Glutamatergic neuron (in vitro differentiated cells): Measurements from ENCODE around the gene RABEP2. TPM values are rescaled to one million over a fixed set of nuclear protein-coding genes. Genes with fewer than 3 reads are reported as not detected.
"Not testable (repeated sequence)": the region's sequence is repeated elsewhere in the genome, so short reads cannot be mapped to it uniquely, and the experiment has no call there.

Source experiments
- DNase-seq: peaks from one replicate; pipeline ENCODE4 v3.0.0; 2022
- H3K27ac Mint-ChIP-seq: one replicate; pipeline ENCODE4 v1.8.0; 2020; ENCODE audit warnings: mild to moderate bottlenecking, mixed read lengths, inconsistent platforms; ENCODE audit not compliant: unreplicated experiment
- H3K27me3 Mint-ChIP-seq: one replicate; pipeline ENCODE4 v1.8.0; 2020; ENCODE audit warnings: mild to moderate bottlenecking, moderate library complexity, mixed read lengths, inconsistent platforms; ENCODE audit not compliant: unreplicated experiment
- H3K36me3 Mint-ChIP-seq: one replicate; pipeline ENCODE4 v1.8.0; 2020; ENCODE audit warnings: mild to moderate bottlenecking, mixed read lengths, inconsistent platforms; ENCODE audit not compliant: unreplicated experiment
- H3K4me1 Mint-ChIP-seq: one replicate; pipeline ENCODE4 v1.8.0; 2020; ENCODE audit warnings: mild to moderate bottlenecking, low read depth, mixed read lengths, inconsistent platforms; ENCODE audit not compliant: unreplicated experiment
- H3K4me3 Mint-ChIP-seq: one replicate; pipeline ENCODE4 v1.8.0; 2020; ENCODE audit warnings: mild to moderate bottlenecking, mixed read lengths, inconsistent platforms; ENCODE audit not compliant: unreplicated experiment
- H3K9me3 Mint-ChIP-seq: one replicate; pipeline ENCODE4 v1.8.0; 2020; ENCODE audit warnings: mild to moderate bottlenecking, moderate library complexity, mixed read lengths, inconsistent platforms; ENCODE audit not compliant: unreplicated experiment
- CTCF ChIP-seq: fragments of 200-600 bp; sonication (generic); IDR thresholded peaks from one replicate; pipeline ENCODE4 v1.5.0; 2021; ENCODE audit not compliant: partially characterized antibody, unreplicated experiment
- long read RNA-seq: library from polyadenylated mRNA; unstranded; transcript quantifications from one replicate; pipeline ENCODE4 v2.0.0, GENCODE V29; 2020; ENCODE audit not compliant: unreplicated experiment
- total RNA-seq: library from RNA; stranded (reverse); fragmentation: NEBNext Ultra II Directional; extraction: Animal tissue kit (Norgen Biotek cat#: 25700); gene quantifications from one replicate; pipeline ENCODE4 v1.2.1, GENCODE V29; 2021; ENCODE audit not compliant: unreplicated experiment

RABEP2 gene
- total RNA-seq: 15.3 TPM
- long read RNA-seq, partial matches to known transcripts: 0 of 1 reads
- long read RNA-seq, other reads (novel, unspliced or antisense): 1 of 1 reads

GRCh38 chr16:28924762-28925385, at the start of gene RABEP2:
Gene RABEP2 (minus strand): TSS chr16:28925238. CDS start chr16:28925163, 75 bp downstream.
- Mint-ChIP-seq H3K27me3 (peaks cover 5% of the 10 kb centered on the region), H3K27ac (peak within 1 kb of the TSS; percentile 96), H3K4me1 (peaks cover 7% of the 10 kb centered on the region), H3K4me3 (peak within 1 kb of the TSS; percentile 91), H3K9me3 (peaks cover 8% of the 10 kb centered on the region), H3K36me3 (no peaks in the 10 kb centered on the region)
- peak; percentile 99 for DNase-seq
- no peak for TF ChIP-seq CTCF

- peak; percentile 97 for DNase-seq
- Mint-ChIP-seq H3K36me3 (no peaks in the 10 kb centered on the region), H3K4me1 (peaks cover 6% of the 10 kb centered on the region), H3K27me3 (peaks cover 6% of the 10 kb centered on the region), H3K27ac (peak within 1 kb of the TSS; percentile 96), H3K4me3 (peak within 1 kb of the TSS; percentile 99), H3K9me3 (peaks cover 13% of the 10 kb centered on the region)
- TF ChIP-seq CTCF: no peak
Measured at GRCh38 chr16:28974437-28975157, 49.6 kb upstream of the RABEP2 start, which contains the start of gene SPNS1. Gene SPNS1 (plus strand): TSS chr16:28974778. CDS start chr16:28975152, 374 bp downstream.

- TF ChIP-seq CTCF: peak; percentile 56
- no peaks in the 10 kb centered on the region for H3K36me3 Mint-ChIP-seq
- peaks cover 6% of the 10 kb centered on the region for H3K4me1 Mint-ChIP-seq
- peak; percentile 87 for DNase-seq
- H3K9me3 Mint-ChIP-seq: peaks cover 13% of the 10 kb centered on the region
- H3K27ac Mint-ChIP-seq: peak overlapping the region; percentile 96
- peak overlapping the region; percentile 99 for H3K4me3 Mint-ChIP-seq
- peaks cover 6% of the 10 kb centered on the region for H3K27me3 Mint-ChIP-seq
Measured at GRCh38 chr16:28974007-28974436, 49.0 kb upstream of the RABEP2 start.

GRCh38 chr16:28969696-28970095, 44.7 kb upstream of the RABEP2 start:
- H3K4me3 Mint-ChIP-seq, H3K27ac Mint-ChIP-seq, H3K4me1 Mint-ChIP-seq, H3K27me3 Mint-ChIP-seq, H3K36me3 Mint-ChIP-seq, DNase-seq, H3K9me3 Mint-ChIP-seq: not testable (repeated sequence)

GRCh38 chr16:28967156-28967555, 42.1 kb upstream of the RABEP2 start:
- Mint-ChIP-seq H3K27ac (no peak overlapping the region), H3K9me3 (no peaks in the 10 kb centered on the region), H3K4me1 (no peaks in the 10 kb centered on the region), H3K4me3 (no peak overlapping the region), H3K36me3 (no peaks in the 10 kb centered on the region), H3K27me3 (peaks cover 2% of the 10 kb centered on the region)
- no peak for TF ChIP-seq CTCF
- no peak for DNase-seq
